ENCODE measurements around the gene CYP39A1. TPM values are rescaled to one million over a fixed set of nuclear protein-coding genes. Genes with fewer than 3 reads are reported as not detected.

CYP39A1 gene
- total and polyA plus RNA-seq, 9 of the 15 experiments (the other 6 are each of a cell fraction or from before 2014, with no cell fraction given) = not detected

- TF ChIP-seq, protein P1, sequence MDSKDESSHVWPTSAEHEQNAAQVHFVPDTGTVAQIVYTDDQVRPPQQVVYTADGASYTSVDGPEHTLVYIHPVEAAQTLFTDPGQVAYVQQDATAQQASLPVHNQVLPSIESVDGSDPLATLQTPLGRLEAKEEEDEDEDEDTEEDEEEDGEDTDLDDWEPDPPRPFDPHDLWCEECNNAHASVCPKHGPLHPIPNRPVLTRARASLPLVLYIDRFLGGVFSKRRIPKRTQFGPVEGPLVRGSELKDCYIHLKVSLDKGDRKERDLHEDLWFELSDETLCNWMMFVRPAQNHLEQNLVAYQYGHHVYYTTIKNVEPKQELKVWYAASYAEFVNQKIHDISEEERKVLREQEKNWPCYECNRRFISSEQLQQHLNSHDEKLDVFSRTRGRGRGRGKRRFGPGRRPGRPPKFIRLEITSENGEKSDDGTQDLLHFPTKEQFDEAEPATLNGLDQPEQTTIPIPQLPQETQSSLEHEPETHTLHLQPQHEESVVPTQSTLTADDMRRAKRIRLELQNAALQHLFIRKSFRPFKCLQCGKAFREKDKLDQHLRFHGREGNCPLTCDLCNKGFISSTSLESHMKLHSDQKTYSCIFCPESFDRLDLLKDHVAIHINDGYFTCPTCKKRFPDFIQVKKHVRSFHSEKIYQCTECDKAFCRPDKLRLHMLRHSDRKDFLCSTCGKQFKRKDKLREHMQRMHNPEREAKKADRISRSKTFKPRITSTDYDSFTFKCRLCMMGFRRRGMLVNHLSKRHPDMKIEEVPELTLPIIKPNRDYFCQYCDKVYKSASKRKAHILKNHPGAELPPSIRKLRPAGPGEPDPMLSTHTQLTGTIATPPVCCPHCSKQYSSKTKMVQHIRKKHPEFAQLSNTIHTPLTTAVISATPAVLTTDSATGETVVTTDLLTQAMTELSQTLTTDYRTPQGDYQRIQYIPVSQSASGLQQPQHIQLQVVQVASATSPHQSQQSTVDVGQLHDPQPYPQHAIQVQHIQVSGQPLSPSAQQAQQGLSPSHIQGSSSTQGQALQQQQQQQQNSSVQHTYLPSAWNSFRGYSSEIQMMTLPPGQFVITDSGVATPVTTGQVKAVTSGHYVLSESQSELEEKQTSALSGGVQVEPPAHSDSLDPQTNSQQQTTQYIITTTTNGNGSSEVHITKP (IDR thresholded peaks at IDR 0.05; ENCODE audit: partially characterized antibody) = no peak
- TF ChIP-seq XRCC4 (IDR thresholded peaks at IDR 0.05; ENCODE audit: extremely low read depth, insufficient read depth, insufficient read length) (no peak), ZNF696 (CRISPR knock-in tag; conservative IDR thresholded peaks at IDR 0.05) (no peak), PCBP1 (IDR thresholded peaks at IDR 0.05; ENCODE audit: low read depth, low read length, poor library complexity, severe bottlenecking) (no peak)
Measured at GRCh38 chr6:46586906-46587305, 65.7 kb downstream of the CYP39A1 start (continued).

- POLR2A ChIA-PET = no interaction called here
- H3K9me1 ChIP-seq (ENCODE audit: control insufficient read depth, insufficient read depth, low read length) = no peaks in the 10 kb centered on the region
- no peak for TF ChIP-seq E4F1 (CRISPR knock-in tag; IDR thresholded peaks at IDR 0.05; ENCODE audit: borderline replicate concordance)
- TF ChIP-seq MYC (IDR thresholded peaks at IDR 0.05; ENCODE audit: low read depth, low read length) = no peak
- TF ChIP-seq MYC (CRISPR knock-in tag; IDR thresholded peaks at IDR 0.05; ENCODE audit: borderline replicate concordance, low read depth) = no peak
- TF ChIP-seq ZNF436 (CRISPR knock-in tag; IDR thresholded peaks at IDR 0.05) = no peak
- no peak for TF ChIP-seq NCOA6 (IDR thresholded peaks at IDR 0.05)
- no peak for TF ChIP-seq MYNN (IDR thresholded peaks at IDR 0.05)
- no peak for TF ChIP-seq MYNN (CRISPR knock-in tag; IDR thresholded peaks at IDR 0.05)
Measured at GRCh38 chr6:46584586-46584985, 68.0 kb downstream of the CYP39A1 start.

More at GRCh38 chr6:46584586-46584985, 68.0 kb downstream of the CYP39A1 start:
- Histone ChIP-seq H3K9me3 (replicated peaks; ENCODE audit: control insufficient read depth, insufficient read depth, low read depth, low read length) (no peaks in the 10 kb centered on the region), H3K27me3 (ENCODE audit: control insufficient read depth in 2 of 2, insufficient read depth in 2 of 2, low read length in 2 of 2) (no peaks in the 10 kb centered on the region), H3K4me2 (ENCODE audit: insufficient read depth, low read length) (no peak overlapping the region), H4K20me1 (replicated peaks; ENCODE audit: control insufficient read depth, insufficient read depth, low read length) (no peaks in the 10 kb centered on the region), H3K4me1 (replicated peaks in 1 of 2; ENCODE audit: control insufficient read depth in 2 of 2, insufficient read depth in 2 of 2, low read length in 2 of 2) (no peaks in the 10 kb centered on the region), H3K27ac (ENCODE audit: extremely low read depth, low read depth, low read length) (no peak overlapping the region), H2AFZ (ENCODE audit: low read depth, low read length) (no peak overlapping the region), H3K4me3 (no peak overlapping the region), H3K79me2 (ENCODE audit: control insufficient read depth, insufficient read depth, low read length) (no peaks in the 10 kb centered on the region), H3K9ac (ENCODE audit: insufficient read depth in 1 of 2, low read depth in 2 of 2, low read length in 2 of 2) (no peak overlapping the region), H3K36me3 (ENCODE audit: control insufficient read depth, insufficient read depth, low read length) (no peaks in the 10 kb centered on the region)
- 0% methylated on average over 3 of the region's 3 CpGs for WGBS (ENCODE audit: insufficient coverage, low coverage, missing lambda C conversion rate)
- CTCF ChIA-PET (ENCODE audit: low intra/inter-chr PET ratio) = no interaction called here
- in situ Hi-C loops (cut with MboI) = no loop called here
- no peak for DNase-seq (ENCODE audit: extremely low read depth in 1 of 4, low spot score in 3 of 4)
- no peak for FAIRE-seq
- no peak for ATAC-seq
- intact Hi-C loops (cut with micrococcal nuclease) = no loop called here
- BruUV-seq (replicated peaks) = no TSS peak

All from K562 (cell line).